Endothelial cell of umbilical vein (primary cell): ENCODE data around the gene NOLC1. TPM values are rescaled to one million over a fixed set of nuclear protein-coding genes. Genes with fewer than 3 reads are reported as not detected.

Experiments used
- BruUV-seq: library from RNA; stranded (reverse); fragments of 400-500 nt; replicated peaks from 2 replicates; lab custom pipeline; 2021; lab: Mats Ljungman, UMichigan
- CTCF ChIA-PET: fragments of 300-600, 350-600 bp; sonication (Branson Sonifier 250); formaldehyde crosslinking; loops from one replicate; lab custom pipeline; 2021; ENCODE audit warnings: antibody characterized with exemption, inconsistent platforms; lab: Charles Lee
- POLR2A ChIA-PET: fragments of 300-600, 350-600 bp; sonication (Branson Sonifier 250); formaldehyde crosslinking; loops from one replicate; lab custom pipeline; 2021; ENCODE audit warnings: antibody characterized with exemption, inconsistent platforms; lab: Charles Lee
- DNase-seq: peaks from one replicate; pipeline ENCODE4 v3.0.0-alpha.2; 2011; ENCODE audit warnings: low read depth, low spot score
- FAIRE-seq: peaks from 2 replicates; lab custom pipeline; 2011; peaks lifted over from hg19 to GRCh38; lab: Jason Lieb, UNC
- H2AFZ ChIP-seq: 2 replicates; pipeline ENCODE4 v1.6.0; 2012; ENCODE audit warnings: low read depth, low read length, control low read depth, inconsistent platforms
- H3K27ac ChIP-seq: 2 replicates; pipeline ENCODE4 v1.5.1; 2011; ENCODE audit warnings: low read depth, mild to moderate bottlenecking, control low read depth, low read length, moderate library complexity; ENCODE audit not compliant: insufficient read depth
- H3K27me3 ChIP-seq, 2 experiments: 2 replicates each; pipeline versions ENCODE4 v1.6.0 to v1.6.1; 2011; ENCODE audit warnings: low read length in 2 of 2, mixed read lengths in 1 of 2; ENCODE audit not compliant: control insufficient read depth in 2 of 2, insufficient read depth in 2 of 2
- H3K36me3 ChIP-seq, 2 experiments: 2 replicates in 1 of 2; 3 replicates in 1 of 2; pipeline ENCODE4 v1.5.1; 2011; ENCODE audit warnings: low read length in 2 of 2, mild to moderate bottlenecking in 1 of 2, moderate library complexity in 1 of 2; ENCODE audit not compliant: control insufficient read depth in 2 of 2, insufficient read depth in 2 of 2; ENCODE audit errors: extremely low read depth in 1 of 2
- H3K4me1 ChIP-seq: 3 replicates; pipeline ENCODE4 v1.5.1; 2011; ENCODE audit warnings: mild to moderate bottlenecking, low read length; ENCODE audit not compliant: control insufficient read depth, insufficient read depth; ENCODE audit errors: extremely low read depth
- H3K4me2 ChIP-seq: 2 replicates; pipeline ENCODE4 v1.6.1; 2011; ENCODE audit warnings: low read length, control low read depth, mixed read lengths; ENCODE audit not compliant: insufficient read depth
- H3K4me3 ChIP-seq, 3 experiments: fragments of 200-600 bp in 1 of 3; sonication (generic), shearing (Covaris generic) in 1 of 3; replicated peaks in 1 of 3; 2 replicates each; pipeline ENCODE4 v1.5.1; 2011 to 2016; ENCODE audit warnings: control low read depth in 3 of 3, low read length in 3 of 3, mild to moderate bottlenecking in 2 of 3, inconsistent platforms in 1 of 3, low read depth in 1 of 3, moderate library complexity in 1 of 3; ENCODE audit not compliant: insufficient read depth in 1 of 3
- H3K79me2 ChIP-seq: 2 replicates; pipeline ENCODE4 v1.6.0; 2012; ENCODE audit warnings: low read length, inconsistent platforms; ENCODE audit not compliant: control insufficient read depth, insufficient read depth
- H3K9ac ChIP-seq: replicated peaks from 2 replicates; pipeline ENCODE3; 2011; ENCODE audit warnings: low read length, control low read depth; ENCODE audit not compliant: insufficient read depth; ENCODE audit errors: extremely low read depth
- H3K9me1 ChIP-seq: replicated peaks from 3 replicates; pipeline ENCODE4 v1.6.0; 2011; ENCODE audit warnings: mild to moderate bottlenecking, low read length; ENCODE audit not compliant: control insufficient read depth, insufficient read depth; ENCODE audit errors: extremely low read depth
- H3K9me3 ChIP-seq: replicated peaks from 2 replicates; pipeline ENCODE4 v1.5.1; 2012; ENCODE audit warnings: low read length, inconsistent platforms; ENCODE audit not compliant: control insufficient read depth, insufficient read depth
- H4K20me1 ChIP-seq: replicated peaks from 2 replicates; pipeline ENCODE3; 2011; ENCODE audit warnings: mild to moderate bottlenecking, low read length; ENCODE audit not compliant: control insufficient read depth, insufficient read depth; ENCODE audit errors: extremely low read depth
- EZH2 ChIP-seq: IDR thresholded peaks from 2 replicates; pipeline ENCODE4 v1.6.1; 2012; ENCODE audit warnings: borderline replicate concordance, low read depth, mild to moderate bottlenecking, moderate library complexity, low read length, inconsistent platforms; ENCODE audit not compliant: severe bottlenecking
- FOS ChIP-seq: IDR thresholded peaks from 2 replicates; pipeline ENCODE4 v1.6.1; 2011; ENCODE audit warnings: mild to moderate bottlenecking, low read length, moderate library complexity, borderline replicate concordance; ENCODE audit not compliant: insufficient read depth
- GATA2 ChIP-seq: IDR thresholded peaks from 2 replicates; pipeline ENCODE4 v1.7.0; 2011; ENCODE audit warnings: low read depth, mild to moderate bottlenecking, moderate library complexity, mixed read lengths, low read length; ENCODE audit not compliant: insufficient read length, insufficient read depth
- JUN ChIP-seq: IDR thresholded peaks from 2 replicates; pipeline ENCODE4 v1.6.1; 2011; ENCODE audit warnings: borderline replicate concordance, low read depth; ENCODE audit not compliant: insufficient read length, insufficient read depth
- MYC ChIP-seq: IDR thresholded peaks from one replicate; pipeline ENCODE4 v1.6.1; 2011; ENCODE audit warnings: mild to moderate bottlenecking, low read depth, low read length
- POLR2A ChIP-seq: IDR thresholded peaks from 2 replicates; pipeline ENCODE4 v1.6.1; 2012; ENCODE audit warnings: low read depth, mild to moderate bottlenecking, control low read depth, low read length
- POLR2AphosphoS5 ChIP-seq: IDR thresholded peaks from 2 replicates; pipeline ENCODE4 v1.6.1; 2012; ENCODE audit warnings: low read depth, mild to moderate bottlenecking, control low read depth, low read length, moderate library complexity; ENCODE audit not compliant: insufficient read depth
- dilution Hi-C: fragments of 300-500 bp; cut with MboI; formaldehyde crosslinking; loops from one replicate; pipeline ENCODE4 v1.15.0; 2019; ENCODE audit warnings: low sequenced_read_pairs; ENCODE audit not compliant: extremely low pct_ligation_motif_present
- intact Hi-C: fragments of 100-400 bp; cut with micrococcal nuclease; formaldehyde crosslinking; loops from one replicate; pipeline ENCODE4 v1.10.0; 2022
- polyA plus RNA-seq, 4 experiments: library from polyadenylated mRNA; depleted of rRNA in 3 of 4; stranded (reverse) in 3 of 4; unstranded in 1 of 4; fragments of >200 nt; gene quantifications; 2 replicates each; pipeline versions ENCODE4 v1.2.1 to v1.2.3, GENCODE V29; 2011 to 2012; ENCODE audit warnings: missing spikeins in 1 of 4
- total RNA-seq: library from RNA; stranded (reverse); gene quantifications from 2 replicates; pipeline ENCODE4 v1.2.3, GENCODE V29; 2021
- TF ChIP-seq, protein P1 (sequence below), 2 donors: IDR thresholded peaks; 1 replicate in 1 of 2; 2 replicates in 1 of 2; pipeline ENCODE4 v1.5.1; 2011; ENCODE audit warnings: low read length in 2 of 2, mild to moderate bottlenecking in 2 of 2, moderate library complexity in 2 of 2, control low read depth in 1 of 2, inconsistent platforms in 1 of 2, low read depth in 1 of 2; ENCODE audit not compliant: insufficient read depth in 1 of 2; ENCODE audit errors: extremely low read depth in 1 of 2
- TF ChIP-seq, protein P2 (sequence below): IDR thresholded peaks from 2 replicates; pipeline ENCODE4 v1.6.1; 2011; ENCODE audit not compliant: insufficient read depth, insufficient read length

NOLC1 gene
- total and polyA plus RNA-seq, 2 donors (not counting 3 experiments of a cell fraction or from before 2014, with no cell fraction given): 32.1 to 73.1 TPM

DNA sequence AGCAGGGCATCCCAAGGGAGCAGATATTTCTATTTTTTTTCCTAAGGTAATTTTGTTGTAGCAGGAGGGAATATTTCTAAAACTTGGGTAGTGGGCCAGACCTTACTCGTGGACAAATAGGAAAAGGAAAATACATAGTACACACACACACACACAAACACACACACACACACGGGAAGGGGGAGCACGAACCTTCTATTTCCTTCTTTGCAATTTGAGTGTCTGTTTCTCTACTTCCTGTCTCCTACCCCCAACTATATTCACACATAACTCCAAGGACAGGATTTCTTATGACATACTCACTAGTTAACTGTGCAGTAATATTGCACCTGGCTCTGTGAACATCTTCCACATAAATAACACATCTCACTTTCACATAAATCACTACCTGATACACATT lies 36.4 kb upstream of the NOLC1 start:
- TF ChIP-seq, protein P1, sequence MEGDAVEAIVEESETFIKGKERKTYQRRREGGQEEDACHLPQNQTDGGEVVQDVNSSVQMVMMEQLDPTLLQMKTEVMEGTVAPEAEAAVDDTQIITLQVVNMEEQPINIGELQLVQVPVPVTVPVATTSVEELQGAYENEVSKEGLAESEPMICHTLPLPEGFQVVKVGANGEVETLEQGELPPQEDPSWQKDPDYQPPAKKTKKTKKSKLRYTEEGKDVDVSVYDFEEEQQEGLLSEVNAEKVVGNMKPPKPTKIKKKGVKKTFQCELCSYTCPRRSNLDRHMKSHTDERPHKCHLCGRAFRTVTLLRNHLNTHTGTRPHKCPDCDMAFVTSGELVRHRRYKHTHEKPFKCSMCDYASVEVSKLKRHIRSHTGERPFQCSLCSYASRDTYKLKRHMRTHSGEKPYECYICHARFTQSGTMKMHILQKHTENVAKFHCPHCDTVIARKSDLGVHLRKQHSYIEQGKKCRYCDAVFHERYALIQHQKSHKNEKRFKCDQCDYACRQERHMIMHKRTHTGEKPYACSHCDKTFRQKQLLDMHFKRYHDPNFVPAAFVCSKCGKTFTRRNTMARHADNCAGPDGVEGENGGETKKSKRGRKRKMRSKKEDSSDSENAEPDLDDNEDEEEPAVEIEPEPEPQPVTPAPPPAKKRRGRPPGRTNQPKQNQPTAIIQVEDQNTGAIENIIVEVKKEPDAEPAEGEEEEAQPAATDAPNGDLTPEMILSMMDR (IDR thresholded peaks at IDR 0.05; ENCODE audit: extremely low read depth in 1 of 2, insufficient read depth in 1 of 2, low read depth in 1 of 2, low read length in 2 of 2): no peak
- TF ChIP-seq MYC: no peak
- no peak for TF ChIP-seq JUN
- TF ChIP-seq FOS: no peak
- TF ChIP-seq GATA2: no peak
- TF ChIP-seq POLR2AphosphoS5: no peak
- no peak for TF ChIP-seq POLR2A
- no peak for TF ChIP-seq EZH2
- TF ChIP-seq, protein P2, sequence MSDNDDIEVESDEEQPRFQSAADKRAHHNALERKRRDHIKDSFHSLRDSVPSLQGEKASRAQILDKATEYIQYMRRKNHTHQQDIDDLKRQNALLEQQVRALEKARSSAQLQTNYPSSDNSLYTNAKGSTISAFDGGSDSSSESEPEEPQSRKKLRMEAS: no peak
- H3K36me3 ChIP-seq: peaks cover 5 to 7% of the 10 kb centered on the region in 2 experiments
- no peaks in the 10 kb centered on the region for H4K20me1 ChIP-seq
- no peak overlapping the region for H3K27ac ChIP-seq
- no TSS peak for BruUV-seq
- H3K9ac ChIP-seq: no peak overlapping the region
- FAIRE-seq: peak; percentile 83
- intact Hi-C loops (loop anchor here (2.0 to 5.0 kb wide), 2 partner anchors 37 to 51 kb away; partner anchors contain the start of genes HPS6 and NOLC1), dilution Hi-C loops (no loop called here)
- no peaks in the 10 kb centered on the region for H3K9me3 ChIP-seq
- H3K4me3 ChIP-seq: no peak overlapping the region
- H3K9me1 ChIP-seq: no peaks in the 10 kb centered on the region
- H3K79me2 ChIP-seq: peaks cover 56% of the 10 kb centered on the region
- no peaks in the 10 kb centered on the region for H3K27me3 ChIP-seq
- peak overlapping the region; percentile 31 for H3K4me2 ChIP-seq
- ChIA-PET POLR2A (no interaction called here), CTCF (interaction anchor here (2.1 to 3.0 kb wide), 3 partner anchors 14 to 275 kb away, joined by 8 to 19 read pairs (median 12); no protein-coding TSS in a partner anchor)
- peaks cover 56% of the 10 kb centered on the region for H3K4me1 ChIP-seq
- H2AFZ ChIP-seq: no peak overlapping the region
- DNase-seq: peak; percentile 50
